ENCODE measurements around the gene TLCD3B.
"Not testable (repeated sequence)": the region's sequence is repeated elsewhere in the genome, so short reads cannot be mapped to it uniquely, and the experiment has no call there.

- TF ChIP-seq PATZ1 (CRISPR knock-in tag; IDR thresholded peaks at IDR 0.05; ENCODE audit: borderline replicate concordance); ESRRG (CRISPR knock-in tag; IDR thresholded peaks at IDR 0.05); CREB5 (CRISPR knock-in tag; IDR thresholded peaks at IDR 0.05; ENCODE audit: low read depth); TSHZ2 (CRISPR knock-in tag; IDR thresholded peaks at IDR 0.05); ZFP30 (CRISPR knock-in tag; IDR thresholded peaks at IDR 0.05); ARNTL (CRISPR knock-in tag; IDR thresholded peaks at IDR 0.05; ENCODE audit: borderline replicate concordance, low read depth); TOX (CRISPR knock-in tag; IDR thresholded peaks at IDR 0.05; ENCODE audit: borderline replicate concordance); ZNF70 (CRISPR knock-in tag; IDR thresholded peaks at IDR 0.05); ZFP3 (CRISPR knock-in tag; IDR thresholded peaks at IDR 0.05): not testable (repeated sequence)
Measured at GRCh38 chr16:30012598-30012997, 18.5 kb downstream of the TLCD3B start.

All from SK-N-SH treated with all-trans-retinoic acid at 6 μM for 48 hours (cell line).